Adrenal gland (tissue), 12 donors: ENCODE measurements around the gene SRGAP3. TPM values are rescaled to one million over a fixed set of nuclear protein-coding genes. Genes with fewer than 3 reads are reported as not detected.

Experiments used
- DNase-seq, 7 donors: peaks; one replicate each; pipeline ENCODE4 v3.0.0-alpha.2; 2019 to 2020
- H3K27ac ChIP-seq, 5 donors: fragments of 200-600 bp; sonication (generic) in 4 of 5; 1 replicate in 3 of 5; 2 replicates in 2 of 5; pipeline versions ENCODE4 v1.5.1 to v1.8.0; 2016 to 2020; ENCODE audit warnings: mild to moderate bottlenecking in 1 of 5
- H3K27me3 ChIP-seq: fragments of 200-600 bp; 2 replicates; pipeline ENCODE4 v1.8.0; 2021
- H3K36me3 ChIP-seq, 2 donors: fragments of 200-600 bp; replicated peaks in 1 of 2; 1 replicate in 1 of 2; 2 replicates in 1 of 2; pipeline versions ENCODE4 v1.5.1 to v1.8.0; 2018 to 2022
- H3K4me1 ChIP-seq, 2 donors: fragments of 200-600 bp; replicated peaks in 1 of 2; 1 replicate in 1 of 2; 2 replicates in 1 of 2; pipeline versions ENCODE4 v1.5.1 to v1.8.0; 2018 to 2021
- H3K4me3 ChIP-seq, 4 donors: fragments of 200-600 bp; sonication (generic) in 3 of 4; one replicate each; pipeline ENCODE4 v1.5.1; 2016 to 2018
- H3K9me3 ChIP-seq, 3 donors: fragments of 200-600 bp; sonication (generic) in 1 of 3; replicated peaks in 1 of 3; 1 replicate in 2 of 3; 2 replicates in 1 of 3; pipeline versions ENCODE4 v1.5.1 to v1.8.0; 2016 to 2021
- POLR2A ChIP-seq, 2 donors: fragments of 450-650 bp; IDR thresholded peaks; one replicate each; pipeline ENCODE4 v1.6.1; 2017; ENCODE audit warnings: antibody characterized with exemption in 2 of 2, mild to moderate bottlenecking in 2 of 2, moderate library complexity in 1 of 2
- WGBS, 4 donors: extraction: QIAGEN DNeasy Blood & Tissue Kit in 2 of 4; methylation state at CpG; one replicate each; pipeline versions ENCODE4 v1.1.5 to v1.1.7; 2013 to 2017; 5-methylcytosine and 5-hydroxymethylcytosine counted together
- intact Hi-C, 2 donors: fragments of 100-400 bp; cut with DNase I; formaldehyde crosslinking; loops; one replicate each; pipeline versions ENCODE4 v1.14.1 to v1.15.0; 2022 to 2023
- polyA plus RNA-seq, 3 donors: library from polyadenylated mRNA; stranded (reverse); fragments of 200-250 nt in 2 of 3; fragments of 350-450 nt in 1 of 3; fragmentation: Illumina TruSeq in 1 of 3; extraction: RNeasy Lipid Tissue Mini Kit (QIAGEN cat#74804) in 1 of 3; gene quantifications; one replicate each; pipeline ENCODE4 v1.2.3, GENCODE V29; 2013 to 2014
- total RNA-seq, 9 donors: library from RNA; depleted of rRNA in 4 of 9; stranded (reverse); fragments of >200 nt in 4 of 9; fragments of 120-200 nt in 1 of 9; fragmentation: NEBNext Ultra II Directional in 1 of 9; extraction: Animal tissue kit (Norgen Biotek cat#: 25700) in 1 of 9; gene quantifications; one replicate each; pipeline versions ENCODE4 v1.1.0 to v1.2.4, GENCODE V29; 2013 to 2023
- TF ChIP-seq, protein P1 (sequence below), 6 experiments: fragments of 450-650 bp in 4 of 6; fragments of 200-600 bp in 2 of 6; sonication (generic) in 1 of 6; IDR thresholded peaks; 1 replicate in 5 of 6; 2 replicates in 1 of 6; pipeline versions ENCODE4 v1.5.1 to v1.8.0; 2016 to 2021; ENCODE audit warnings: antibody characterized with exemption in 6 of 6, mild to moderate bottlenecking in 2 of 6, moderate library complexity in 1 of 6
- donor health status: healthy with polysubstance abuse.
- donor health status: Bipolar disorder and iron deficiency.
- donor health status: DM: yes; HTN: yes; CAD: no.
- donor health status: DM: no; HTN: no; CAD: no.
- donor health status: DM: no; HTN: no; CAD: no.
- donor health status: DM: yes; HTN: yes; CAD: no.

Gene SRGAP3
- total and polyA plus RNA-seq, 12 donors: 3.3 to 35.0 (median 17.8) TPM

GRCh38 chr3:9146367-9147071, 102.9 kb downstream of the SRGAP3 start:
- TF ChIP-seq POLR2A (IDR thresholded peaks at IDR 0.05): no peak
- TF ChIP-seq, protein P1, sequence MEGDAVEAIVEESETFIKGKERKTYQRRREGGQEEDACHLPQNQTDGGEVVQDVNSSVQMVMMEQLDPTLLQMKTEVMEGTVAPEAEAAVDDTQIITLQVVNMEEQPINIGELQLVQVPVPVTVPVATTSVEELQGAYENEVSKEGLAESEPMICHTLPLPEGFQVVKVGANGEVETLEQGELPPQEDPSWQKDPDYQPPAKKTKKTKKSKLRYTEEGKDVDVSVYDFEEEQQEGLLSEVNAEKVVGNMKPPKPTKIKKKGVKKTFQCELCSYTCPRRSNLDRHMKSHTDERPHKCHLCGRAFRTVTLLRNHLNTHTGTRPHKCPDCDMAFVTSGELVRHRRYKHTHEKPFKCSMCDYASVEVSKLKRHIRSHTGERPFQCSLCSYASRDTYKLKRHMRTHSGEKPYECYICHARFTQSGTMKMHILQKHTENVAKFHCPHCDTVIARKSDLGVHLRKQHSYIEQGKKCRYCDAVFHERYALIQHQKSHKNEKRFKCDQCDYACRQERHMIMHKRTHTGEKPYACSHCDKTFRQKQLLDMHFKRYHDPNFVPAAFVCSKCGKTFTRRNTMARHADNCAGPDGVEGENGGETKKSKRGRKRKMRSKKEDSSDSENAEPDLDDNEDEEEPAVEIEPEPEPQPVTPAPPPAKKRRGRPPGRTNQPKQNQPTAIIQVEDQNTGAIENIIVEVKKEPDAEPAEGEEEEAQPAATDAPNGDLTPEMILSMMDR (IDR thresholded peaks at IDR 0.05): no peak
- no peak for DNase-seq
- intact Hi-C loops: no loop called here
- Histone ChIP-seq H3K4me1 (peaks cover 9 to 18% of the 10 kb centered on the region in 2 donors), H3K27ac (no peak overlapping the region), H3K36me3 (no peaks in the 10 kb centered on the region), H3K9me3 (no peaks in the 10 kb centered on the region), H3K4me3 (no peak overlapping the region), H3K27me3 (no peaks in the 10 kb centered on the region)
- WGBS, 4 donors: 84 to 95% (median 92%) methylated on average over 10 to 11 of the region's 11 CpGs

DNA sequence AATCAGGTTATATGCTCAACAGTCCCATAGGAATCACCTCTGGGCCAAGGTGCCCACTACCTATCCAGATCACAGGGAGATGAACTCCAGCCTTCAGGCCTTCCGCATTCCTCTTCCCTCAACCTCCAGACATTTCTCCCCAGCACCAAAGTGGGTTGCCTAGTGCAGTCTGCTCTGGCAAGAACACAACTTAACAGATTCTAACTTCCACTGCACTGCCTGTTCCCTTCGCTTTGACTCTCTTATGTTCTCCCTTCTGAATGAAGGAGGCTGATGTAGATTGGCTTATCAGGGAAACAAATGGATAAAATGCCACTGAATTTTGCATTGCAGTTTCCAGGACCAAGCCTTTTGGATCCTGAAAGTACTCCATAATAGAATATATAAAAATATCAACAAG, 106.3 kb downstream of the SRGAP3 start:
- no peaks in the 10 kb centered on the region for H3K9me3 ChIP-seq
- no peak overlapping the region for H3K27ac ChIP-seq
- 96 to 100% (median 100%) methylated on average over 2 of the region's 2 CpGs for WGBS, 4 donors
- peaks cover 13 to 18% of the 10 kb centered on the region in 2 donors for H3K4me1 ChIP-seq
- no peaks in the 10 kb centered on the region for H3K27me3 ChIP-seq
- no peak for DNase-seq
- H3K36me3 ChIP-seq: no peaks in the 10 kb centered on the region
- H3K4me3 ChIP-seq: no peak overlapping the region
- TF ChIP-seq, protein P1 (IDR thresholded peaks at IDR 0.05): no peak
- TF ChIP-seq POLR2A (IDR thresholded peaks at IDR 0.05): no peak
- intact Hi-C loops: no loop called here

DNA sequence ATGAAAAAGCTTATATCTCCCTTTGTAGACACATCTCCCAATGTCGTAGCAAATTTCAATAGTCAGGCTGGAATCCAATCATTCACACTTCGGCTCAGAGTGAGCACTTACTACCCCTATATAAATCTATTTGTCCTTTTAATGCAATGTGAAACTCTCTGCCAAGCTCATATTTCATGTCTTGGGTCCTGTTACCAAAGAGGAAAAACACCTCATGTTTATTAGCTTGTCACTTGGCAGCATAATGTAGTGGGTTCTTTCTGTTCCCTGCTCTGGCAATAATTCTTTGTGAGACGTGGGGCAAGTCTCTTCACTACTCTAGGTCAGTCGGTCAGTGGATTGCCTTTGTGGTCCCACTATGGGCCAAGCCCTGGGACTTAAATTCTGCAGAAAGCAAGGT, 107.1 kb downstream of the SRGAP3 start:
- Histone ChIP-seq H3K27me3 (no peaks in the 10 kb centered on the region), H3K27ac (peak overlapping the region in 2 of 5 donors; percentile 33 to 44), H3K36me3 (no peaks in the 10 kb centered on the region), H3K4me3 (no peak overlapping the region), H3K4me1 (peaks cover 13 to 18% of the 10 kb centered on the region in 2 donors), H3K9me3 (no peaks in the 10 kb centered on the region)
- TF ChIP-seq, protein P1 (IDR thresholded peaks at IDR 0.05): no peak
- TF ChIP-seq POLR2A (IDR thresholded peaks at IDR 0.05): no peak
- intact Hi-C loops: no loop called here
- DNase-seq: no peak
- WGBS, 4 donors: 18 to 21% (median 19%) methylated on average over 4 of the region's 4 CpGs

- 42 to 48% (median 43%) methylated on average over 5 of the region's 5 CpGs for WGBS, 4 donors
- no peaks in the 10 kb centered on the region for H3K36me3 ChIP-seq
- H3K27me3 ChIP-seq: no peaks in the 10 kb centered on the region
- intact Hi-C loops: no loop called here
- no peak overlapping the region for H3K4me3 ChIP-seq
- peak overlapping the region in 2 of 5 donors; percentile 33 to 44 for H3K27ac ChIP-seq
- DNase-seq: no peak
- peaks cover 13 to 18% of the 10 kb centered on the region in 2 donors for H3K4me1 ChIP-seq
- TF ChIP-seq, protein P1 (IDR thresholded peaks at IDR 0.05): no peak
- TF ChIP-seq POLR2A (IDR thresholded peaks at IDR 0.05): no peak
- H3K9me3 ChIP-seq: no peaks in the 10 kb centered on the region
Observed at GRCh38 chr3:9141928-9142289, 107.5 kb downstream of the SRGAP3 start.
